Psoas muscle (tissue), 8 donors: ENCODE data around the gene ANXA1. TPM values are rescaled to one million over a fixed set of nuclear protein-coding genes. Genes with fewer than 3 reads are reported as not detected.
A peak's percentile ranks its signal among the peaks of the same experiment; 100 is the strongest.

Experiments used
- ATAC-seq, 4 donors: fragments of 200-7000 bp; cut with Tn5 transposase; one replicate each; pipeline ENCODE4 v1.9.1; 2020; ENCODE audit warnings: moderate library complexity in 3 of 4, mild to moderate bottlenecking in 2 of 4
- DNase-seq, 2 donors: peaks; one replicate each; pipeline ENCODE4 v3.0.0-alpha.2; 2020
- H3K27ac ChIP-seq: fragments of 200-600 bp; one replicate; pipeline ENCODE4 v1.8.0; 2022
- H3K27me3 ChIP-seq, 3 donors: fragments of 200-600 bp in 1 of 3; one replicate each; pipeline versions ENCODE4 v1.6.1 to v1.8.0; 2013 to 2022; ENCODE audit warnings: low read length in 2 of 3, mild to moderate bottlenecking in 2 of 3, moderate library complexity in 1 of 3; ENCODE audit not compliant: insufficient read depth in 3 of 3
- H3K36me3 ChIP-seq, 2 donors: fragments of 200-600 bp in 1 of 2; one replicate each; pipeline versions ENCODE4 v1.6.1 to v1.8.0; 2013 to 2022; ENCODE audit warnings: low read depth in 1 of 2, mild to moderate bottlenecking in 1 of 2, moderate library complexity in 1 of 2; ENCODE audit not compliant: insufficient read depth in 1 of 2
- H3K4me1 ChIP-seq: fragments of 200-600 bp; one replicate; pipeline ENCODE4 v1.8.0; 2022
- H3K4me3 ChIP-seq: fragments of 200-600 bp; one replicate; pipeline ENCODE4 v1.8.0; 2022; ENCODE audit warnings: mild to moderate bottlenecking
- H3K9me3 ChIP-seq: fragments of 200-600 bp; one replicate; pipeline ENCODE4 v1.8.0; 2022
- WGBS, 3 donors: extraction: QIAGEN DNeasy Blood & Tissue Kit; methylation state at CpG; one replicate each; pipeline versions ENCODE4 v1.1.6 to v1.1.7; 2013; 5-methylcytosine and 5-hydroxymethylcytosine counted together
- intact Hi-C, 2 donors: fragments of 100-400 bp; cut with DNase I; formaldehyde crosslinking; loops; one replicate each; pipeline versions ENCODE4 v1.11.0 to v1.14.2; 2022
- polyA plus RNA-seq, 3 donors: library from polyadenylated mRNA; stranded (reverse); fragments of 200-250 nt; gene quantifications; one replicate each; pipeline ENCODE4 v1.2.3, GENCODE V29; 2013
- total RNA-seq, 4 donors: library from RNA; stranded (reverse); fragmentation: NEBNext Ultra II Directional in 2 of 4; extraction: Animal tissue kit (Norgen Biotek cat#: 25700) in 2 of 4; gene quantifications; one replicate each; pipeline versions ENCODE4 v1.2.1 to v1.2.4, GENCODE V29; 2021 to 2023
- TF ChIP-seq, protein P1 (sequence below): fragments of 200-600 bp; IDR thresholded peaks from one replicate; pipeline ENCODE4 v1.8.0; 2022; ENCODE audit warnings: antibody characterized with exemption
- donor health status: healthy with polysubstance abuse.
- donor health status: DM: no; HTN: no; CAD: no; lungs with moderate emphysema.
- donor health status: Bipolar disorder and iron deficiency.
- donor health status: healthy.
- donor health status: DM: yes; HTN: yes; CAD: no.
- donor health status: DM: no; HTN: no; CAD: no.
- donor health status: DM: no; HTN: no; CAD: no.
- donor health status: DM: yes; HTN: yes; CAD: no.

Gene ANXA1
- total and polyA plus RNA-seq, 7 donors = 20.7 to 60.8 (median 25.8) TPM

DNA sequence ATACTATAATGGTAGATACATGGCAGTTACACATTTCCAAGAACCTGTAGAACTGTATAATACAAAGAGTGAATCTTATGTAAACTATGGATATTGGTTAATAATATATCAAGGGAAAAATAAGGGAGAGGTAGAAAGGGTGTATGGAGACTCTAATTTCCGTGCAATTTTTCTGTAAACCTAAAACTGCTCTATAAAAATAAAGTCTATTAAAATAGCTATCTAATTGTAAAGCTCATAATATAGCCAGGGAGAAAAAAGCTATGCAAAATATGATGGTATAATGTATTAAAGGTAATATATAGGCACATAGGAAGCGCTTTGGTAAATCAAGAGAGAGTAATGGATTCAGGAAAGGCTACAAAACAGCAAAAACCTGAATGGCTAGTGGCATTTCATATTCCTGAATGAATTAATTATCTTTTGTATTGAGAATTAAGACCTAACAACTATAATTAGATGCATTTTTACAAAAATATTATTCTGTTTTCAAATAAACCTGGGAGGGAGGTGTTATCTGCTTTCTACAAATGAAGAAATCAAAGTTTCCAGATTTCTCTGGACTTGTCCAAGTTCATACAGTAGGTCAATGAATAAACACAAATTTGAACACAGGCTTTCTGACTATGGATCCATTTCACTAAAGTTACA, 22.8 kb downstream of the ANXA1 start:
- Histone ChIP-seq H3K36me3 (peaks cover 0 to 5% of the 10 kb centered on the region in 2 donors), H3K27ac (no peak overlapping the region), H3K27me3 (no peaks in the 10 kb centered on the region), H3K4me3 (no peak overlapping the region), H3K4me1 (no peaks in the 10 kb centered on the region), H3K9me3 (no peaks in the 10 kb centered on the region)
- ATAC-seq (no peak), DNase-seq (no peak)
- TF ChIP-seq, protein P1, sequence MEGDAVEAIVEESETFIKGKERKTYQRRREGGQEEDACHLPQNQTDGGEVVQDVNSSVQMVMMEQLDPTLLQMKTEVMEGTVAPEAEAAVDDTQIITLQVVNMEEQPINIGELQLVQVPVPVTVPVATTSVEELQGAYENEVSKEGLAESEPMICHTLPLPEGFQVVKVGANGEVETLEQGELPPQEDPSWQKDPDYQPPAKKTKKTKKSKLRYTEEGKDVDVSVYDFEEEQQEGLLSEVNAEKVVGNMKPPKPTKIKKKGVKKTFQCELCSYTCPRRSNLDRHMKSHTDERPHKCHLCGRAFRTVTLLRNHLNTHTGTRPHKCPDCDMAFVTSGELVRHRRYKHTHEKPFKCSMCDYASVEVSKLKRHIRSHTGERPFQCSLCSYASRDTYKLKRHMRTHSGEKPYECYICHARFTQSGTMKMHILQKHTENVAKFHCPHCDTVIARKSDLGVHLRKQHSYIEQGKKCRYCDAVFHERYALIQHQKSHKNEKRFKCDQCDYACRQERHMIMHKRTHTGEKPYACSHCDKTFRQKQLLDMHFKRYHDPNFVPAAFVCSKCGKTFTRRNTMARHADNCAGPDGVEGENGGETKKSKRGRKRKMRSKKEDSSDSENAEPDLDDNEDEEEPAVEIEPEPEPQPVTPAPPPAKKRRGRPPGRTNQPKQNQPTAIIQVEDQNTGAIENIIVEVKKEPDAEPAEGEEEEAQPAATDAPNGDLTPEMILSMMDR = no peak
- intact Hi-C loops = no loop called here
- 95 to 100% (median 98%) methylated on average over 2 of the region's 2 CpGs for WGBS, 3 donors

DNA sequence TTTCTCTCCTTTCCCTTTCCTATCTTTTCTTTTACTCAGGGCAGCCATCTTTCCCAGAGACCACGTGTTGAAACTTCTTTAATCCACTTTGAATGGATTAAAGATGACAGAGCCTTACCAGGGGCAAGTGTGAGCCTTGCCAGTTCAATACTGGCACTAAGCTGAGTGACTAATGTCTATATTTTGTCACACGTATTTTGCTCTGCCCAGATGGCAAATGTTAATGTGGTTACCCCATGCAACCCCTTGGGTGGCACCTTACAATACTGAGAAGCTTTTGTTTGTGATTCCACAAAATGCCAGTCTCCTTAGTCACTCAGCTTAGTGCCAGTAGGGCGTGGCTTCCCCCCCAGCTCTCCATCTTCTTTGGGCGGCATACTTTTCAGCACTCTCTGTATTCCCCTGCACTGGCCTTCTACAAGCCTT, 24.8 kb downstream of the ANXA1 start:
- no peaks in the 10 kb centered on the region for H3K4me1 ChIP-seq
- TF ChIP-seq, protein P1 = no peak
- H3K27me3 ChIP-seq = no peaks in the 10 kb centered on the region
- ATAC-seq (peak in 1 of 4 donors; percentile 43), DNase-seq (no peak)
- H3K27ac ChIP-seq = no peak overlapping the region
- 32 to 56% (median 38%) methylated on average over 4 of the region's 4 CpGs for WGBS, 3 donors
- H3K36me3 ChIP-seq = no peaks in the 10 kb centered on the region
- intact Hi-C loops = loop anchor here in 1 of 2 donors (5.0 kb wide), 1 partner anchor 74 kb away; no protein-coding TSS in a partner anchor
- H3K9me3 ChIP-seq = no peaks in the 10 kb centered on the region
- no peak overlapping the region for H3K4me3 ChIP-seq

DNA sequence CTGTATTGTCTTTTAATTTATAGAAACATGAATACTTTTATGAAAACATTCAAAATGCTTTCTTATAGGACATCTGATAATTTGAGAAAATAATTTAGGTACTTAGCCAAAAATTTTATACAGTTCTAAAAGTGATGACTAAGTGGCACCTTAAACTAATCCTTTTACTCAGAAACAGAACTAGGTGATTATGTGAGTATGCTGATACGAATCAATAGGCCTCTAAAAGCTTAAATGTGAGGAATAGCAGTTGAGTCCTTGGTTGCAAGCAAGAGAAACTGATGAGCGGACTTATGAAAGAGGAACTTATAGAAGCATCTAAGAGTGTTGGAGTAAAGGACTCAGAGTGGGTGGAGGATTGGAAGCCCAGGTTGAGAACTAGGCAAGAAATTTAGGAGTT, 26.4 kb downstream of the ANXA1 start:
- Histone ChIP-seq H3K4me1 (no peaks in the 10 kb centered on the region), H3K36me3 (no peaks in the 10 kb centered on the region), H3K27me3 (no peaks in the 10 kb centered on the region), H3K27ac (no peak overlapping the region), H3K9me3 (no peaks in the 10 kb centered on the region), H3K4me3 (no peak overlapping the region)
- no peak for ATAC-seq
- no peak for DNase-seq
- intact Hi-C loops = loop anchor here in 1 of 2 donors (5.0 kb wide), 1 partner anchor 76 kb away; no protein-coding TSS in a partner anchor
- TF ChIP-seq, protein P1 = no peak
- WGBS, 3 donors = 83 to 97% (median 93%) methylated on average over 2 of the region's 2 CpGs

- TF ChIP-seq, protein P1 = no peak
Measured at GRCh38 chr9:73179589-73179988, 27.9 kb downstream of the ANXA1 start.

More at GRCh38 chr9:73179589-73179988, 27.9 kb downstream of the ANXA1 start:
- Histone ChIP-seq H3K4me1 (no peaks in the 10 kb centered on the region), H3K27me3 (no peaks in the 10 kb centered on the region), H3K9me3 (no peaks in the 10 kb centered on the region), H3K27ac (no peak overlapping the region), H3K36me3 (no peaks in the 10 kb centered on the region), H3K4me3 (no peak overlapping the region)
- DNase-seq = no peak
- no peak for ATAC-seq
- 28 to 37% (median 37%) methylated on average over 3 of the region's 3 CpGs for WGBS, 3 donors
- intact Hi-C loops = loop anchor here in 1 of 2 donors (5.0 kb wide), 1 partner anchor 77 kb away; no protein-coding TSS in a partner anchor
